Measurements from ENCODE around the gene LRPAP1.
"Not testable (repeated sequence)": the region's sequence is repeated elsewhere in the genome, so short reads cannot be mapped to it uniquely, and the experiment has no call there.

LRPAP1 gene

DNA sequence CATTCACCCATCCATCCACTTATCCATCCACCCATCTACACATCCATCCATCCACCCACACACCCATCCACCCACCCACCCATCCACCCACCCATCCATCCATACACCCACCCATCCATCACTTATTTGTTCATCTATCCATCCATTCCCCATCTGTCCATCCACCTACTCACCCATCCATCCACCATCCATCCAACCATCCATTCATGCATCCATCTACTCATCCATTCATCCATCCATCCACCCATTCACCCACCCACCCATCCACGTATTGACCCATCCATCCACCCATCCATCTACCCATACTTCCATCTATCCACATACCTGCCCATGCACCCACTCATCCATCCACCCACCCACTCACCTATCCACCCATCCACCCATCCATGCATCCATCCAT lies 28.2 kb upstream of the LRPAP1 start:
- not testable (repeated sequence) for DNase-seq (ENCODE audit: low read depth in 2 of 2)

GRCh38 chr4:3559381-3560290 lies 27.4 kb upstream of the LRPAP1 start:
- not testable (repeated sequence) for DNase-seq (ENCODE audit: low read depth in 2 of 2)

- not testable (repeated sequence) for DNase-seq (ENCODE audit: low read depth in 2 of 2)
Observed at GRCh38 chr4:3558514-3558836, 26.3 kb upstream of the LRPAP1 start.

- DNase-seq (ENCODE audit: low read depth in 2 of 2): not testable (repeated sequence)
Observed at GRCh38 chr4:3557676-3558513, 25.7 kb upstream of the LRPAP1 start.

DNA sequence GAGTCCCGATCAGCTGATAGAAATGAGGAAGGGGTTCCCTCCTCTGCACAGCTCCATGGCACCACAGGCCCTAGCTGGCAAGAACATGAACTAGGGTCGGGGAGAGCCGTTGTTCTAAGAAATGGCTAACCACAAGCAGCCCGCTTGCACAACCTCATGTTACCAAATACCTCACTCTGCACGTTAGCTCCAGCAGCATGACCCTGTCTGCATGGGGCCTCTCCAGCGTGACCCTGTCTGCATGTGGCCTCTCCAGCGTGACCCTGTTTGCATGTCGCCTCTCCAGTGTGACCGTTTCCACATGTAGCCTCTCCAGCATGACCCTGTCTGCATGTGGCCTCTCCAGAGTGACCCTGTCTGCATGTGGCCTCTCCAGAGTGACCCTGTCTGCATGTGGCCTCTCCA lies 24.9 kb upstream of the LRPAP1 start:
- DNase-seq (ENCODE audit: low read depth in 2 of 2): not testable (repeated sequence)

DNA sequence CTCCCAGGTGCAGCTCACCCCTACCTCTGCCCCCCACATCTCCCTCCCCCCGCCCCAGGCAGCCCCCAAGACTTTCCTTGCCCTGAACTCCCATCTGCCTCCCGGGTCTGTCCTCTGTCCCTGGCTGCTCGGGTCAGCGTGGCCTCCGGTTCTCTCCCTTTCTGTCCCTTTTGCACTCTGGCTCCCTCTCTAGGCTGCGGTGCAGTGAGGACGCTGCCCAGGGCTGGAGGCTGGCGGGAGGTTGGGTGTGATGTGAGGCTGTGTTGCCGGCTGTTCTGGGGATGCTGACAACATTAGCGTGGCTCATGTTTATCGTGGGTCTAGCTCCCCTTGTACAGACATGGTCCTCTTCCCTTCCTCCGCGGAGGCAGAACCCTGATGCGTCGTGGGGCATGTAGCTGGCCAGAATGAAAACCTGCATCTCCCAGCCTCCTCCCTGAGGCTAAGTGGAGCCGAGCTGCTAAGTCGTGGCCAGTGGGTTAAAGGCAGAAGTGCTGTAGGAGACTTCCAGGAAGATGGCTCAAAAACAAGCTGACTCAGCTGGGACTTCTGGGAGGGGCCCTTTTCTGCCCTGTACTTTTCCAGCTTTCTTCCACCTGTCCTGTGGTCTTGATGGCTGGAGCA lies 24.1 kb upstream of the LRPAP1 start:
- not testable (repeated sequence) for DNase-seq (ENCODE audit: low read depth in 2 of 2)

DNA sequence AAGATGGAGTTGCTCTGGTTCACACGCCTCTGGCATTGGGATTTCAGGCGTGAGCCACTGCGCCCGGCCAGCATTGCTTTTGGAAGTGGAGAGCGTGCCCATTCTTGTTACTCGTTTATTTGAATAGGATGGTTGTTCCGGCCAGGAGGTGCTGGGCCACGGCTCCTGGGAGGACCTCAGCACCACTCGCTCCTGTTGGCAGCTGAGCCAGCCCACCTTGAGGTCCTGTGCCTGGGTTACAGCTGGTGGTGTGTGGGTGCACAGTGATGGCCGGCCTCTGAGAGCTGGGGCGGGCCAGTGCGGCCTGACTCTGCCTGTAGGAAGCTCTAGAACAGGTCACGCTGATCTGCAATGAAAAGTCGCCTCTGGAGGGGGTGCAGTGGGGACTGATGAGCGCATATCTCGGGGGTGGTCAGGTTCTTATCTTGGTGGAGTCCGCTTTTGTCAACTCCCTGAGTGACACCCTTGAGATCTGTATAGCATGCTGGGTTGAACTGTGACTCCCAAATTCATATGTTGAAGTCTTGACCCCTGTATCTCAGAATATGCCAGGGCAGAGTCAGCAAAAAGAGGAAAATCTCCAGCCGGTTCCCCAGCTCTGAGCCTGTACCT lies 23.3 kb upstream of the LRPAP1 start:
- not testable (repeated sequence) for DNase-seq (ENCODE audit: low read depth in 2 of 2)

DNA sequence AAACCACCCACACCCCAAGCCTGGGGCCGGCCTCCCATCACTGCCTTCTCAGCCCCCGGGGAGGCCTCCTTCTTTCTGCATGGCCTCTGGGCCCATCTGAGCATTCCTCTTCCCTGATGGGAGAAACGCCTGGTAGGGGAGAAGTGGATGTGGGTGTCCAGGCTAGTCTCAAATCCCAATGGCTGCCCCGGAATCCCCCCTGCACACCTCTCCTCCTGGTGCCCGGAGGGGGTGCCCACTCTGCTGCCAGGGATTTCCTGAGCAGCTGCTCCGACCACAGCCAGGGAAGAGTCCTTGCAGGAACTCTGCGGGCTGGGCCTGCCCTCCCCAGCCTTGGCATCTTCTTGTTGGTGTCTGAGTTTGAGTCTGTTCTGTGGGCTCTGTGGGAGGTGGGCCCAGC lies 19.1 kb upstream of the LRPAP1 start:
- not testable (repeated sequence) for DNase-seq (ENCODE audit: low read depth in 2 of 2)

DNA sequence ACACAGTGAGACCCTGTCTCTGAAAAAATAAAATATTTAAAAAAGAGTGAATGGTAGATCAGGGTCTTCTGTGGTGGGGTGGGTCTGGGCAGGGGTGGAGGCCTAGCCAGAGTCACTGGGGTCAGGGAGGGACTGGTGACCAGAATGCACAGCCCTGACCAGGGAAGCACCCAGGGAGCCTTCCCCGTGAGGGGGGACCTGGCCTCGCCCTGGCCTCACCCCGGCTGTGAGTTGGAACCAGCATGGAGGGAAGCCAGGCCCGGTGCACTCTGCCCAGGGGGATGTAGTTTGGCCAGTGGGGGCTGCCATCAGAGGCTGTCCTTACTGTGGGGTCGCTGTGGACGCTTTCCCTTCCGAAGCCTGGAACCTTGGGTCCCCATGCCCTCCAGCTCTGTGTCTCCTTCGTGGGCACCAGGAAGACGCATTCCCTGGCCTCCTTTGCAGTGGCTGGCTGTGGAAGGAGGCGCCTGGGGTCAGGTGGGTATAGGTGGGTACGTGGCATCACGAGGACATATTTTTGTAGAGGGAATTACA lies 18.6 kb upstream of the LRPAP1 start:
- DNase-seq (ENCODE audit: low read depth in 2 of 2): not testable (repeated sequence)

DNA sequence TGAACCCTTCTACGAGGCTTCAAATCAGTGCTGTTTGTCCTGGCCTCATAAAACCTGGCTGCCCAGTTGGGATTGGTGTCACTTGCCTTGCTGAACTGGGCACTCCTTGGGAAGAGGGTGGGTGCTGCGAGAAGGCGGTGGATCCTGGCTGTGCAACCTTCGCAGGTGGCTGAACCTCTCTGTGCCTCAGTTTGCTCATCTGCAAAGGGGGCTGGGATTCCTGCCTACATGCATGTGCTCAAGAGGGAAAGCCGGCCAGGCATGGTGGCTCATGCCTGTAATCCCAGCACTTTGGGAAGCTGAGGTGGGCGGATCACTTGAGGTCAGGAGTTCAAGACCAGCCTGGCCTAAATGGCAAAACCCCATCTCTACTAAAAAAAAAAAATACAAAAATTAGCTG lies 17.8 kb upstream of the LRPAP1 start:
- DNase-seq (ENCODE audit: low read depth in 2 of 2): not testable (repeated sequence)

DNA sequence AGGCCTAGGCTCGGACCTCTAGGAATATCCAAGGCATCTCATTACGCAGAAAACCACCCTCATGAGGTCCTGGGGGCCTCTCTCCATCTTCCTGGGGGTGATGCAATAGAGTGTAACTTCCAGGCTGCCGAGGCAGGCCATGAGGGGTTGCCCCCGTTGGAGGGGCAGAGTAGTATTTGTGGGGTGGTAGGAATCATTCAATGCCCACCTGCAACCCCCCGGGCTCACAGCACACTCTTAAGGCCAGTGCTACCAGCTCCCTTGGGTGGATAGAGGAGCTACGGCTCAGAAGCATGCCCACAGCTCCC lies 17.4 kb upstream of the LRPAP1 start:
- not testable (repeated sequence) for DNase-seq (ENCODE audit: low read depth in 2 of 2)

DNA sequence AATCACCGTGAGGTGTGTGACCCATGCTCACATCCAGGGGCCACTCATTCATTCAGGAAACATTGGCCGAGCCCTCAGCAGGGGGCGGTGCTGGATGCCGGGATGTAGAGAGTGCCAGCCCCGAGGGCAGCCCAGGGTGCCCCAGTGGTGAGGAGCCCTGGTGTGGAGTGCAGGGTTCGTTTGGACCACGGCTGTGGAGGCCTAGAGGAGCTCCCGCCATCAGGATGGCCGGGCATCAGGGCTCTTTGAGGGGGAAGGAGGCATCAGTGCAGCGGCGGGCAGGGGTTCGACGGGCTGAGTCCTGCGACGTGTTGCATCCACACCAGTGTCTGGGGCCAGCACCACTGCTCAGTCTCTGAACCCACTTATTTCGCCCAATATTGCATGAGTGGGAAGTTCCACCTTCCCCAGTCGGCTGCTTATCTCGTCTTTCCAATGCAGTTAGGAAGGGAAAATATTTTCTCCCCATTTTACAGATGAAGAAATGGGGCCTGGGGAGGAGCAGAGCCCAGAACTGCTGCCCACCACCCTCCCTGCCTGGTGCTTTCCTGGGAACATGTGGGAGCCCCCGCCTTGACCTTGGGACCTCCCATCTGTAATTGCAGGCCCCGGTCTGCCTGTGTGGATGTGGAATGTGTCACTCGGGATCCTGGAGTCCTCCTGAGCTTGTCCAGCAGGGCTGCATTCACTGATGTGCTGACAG lies 16.9 kb upstream of the LRPAP1 start:
- not testable (repeated sequence) for DNase-seq (ENCODE audit: low read depth in 2 of 2)

GRCh38 chr4:3546721-3547120 lies 14.5 kb upstream of the LRPAP1 start:
- DNase-seq (ENCODE audit: low read depth in 2 of 2): not testable (repeated sequence)

DNA sequence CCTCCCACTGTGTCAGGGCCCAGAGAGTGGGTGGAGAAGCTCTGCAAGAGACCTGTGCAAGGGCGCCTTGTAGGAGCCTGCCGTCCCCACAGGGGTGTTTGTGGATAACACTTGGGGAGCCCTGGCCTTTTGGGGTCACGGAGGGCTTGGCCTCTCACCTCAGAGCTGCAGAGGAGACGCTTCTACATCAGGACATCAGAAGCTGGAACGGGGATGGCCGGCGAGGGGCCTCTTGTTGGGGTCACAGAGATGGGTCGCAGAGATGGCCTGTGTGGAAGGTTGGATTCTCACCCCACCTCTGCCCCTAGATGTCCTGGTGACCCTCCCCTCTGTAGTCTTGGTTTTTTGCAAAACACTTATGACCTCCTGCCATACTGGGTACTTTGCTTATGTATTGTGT lies 13.1 kb upstream of the LRPAP1 start:
- not testable (repeated sequence) for DNase-seq (ENCODE audit: low read depth in 2 of 2)

- DNase-seq (ENCODE audit: low read depth in 2 of 2): not testable (repeated sequence)
Observed at GRCh38 chr4:3544259-3545025, 12.2 kb upstream of the LRPAP1 start.

GRCh38 chr4:3543415-3543814 lies 11.2 kb upstream of the LRPAP1 start:
- not testable (repeated sequence) for DNase-seq (ENCODE audit: low read depth in 2 of 2)

GRCh38 chr4:3538906-3539305 lies 6.7 kb upstream of the LRPAP1 start:
- not testable (repeated sequence) for DNase-seq (ENCODE audit: low read depth in 2 of 2)

GRCh38 chr4:3535812-3536211 lies 3.6 kb upstream of the LRPAP1 start:
- not testable (repeated sequence) for DNase-seq (ENCODE audit: low read depth in 2 of 2)

DNA sequence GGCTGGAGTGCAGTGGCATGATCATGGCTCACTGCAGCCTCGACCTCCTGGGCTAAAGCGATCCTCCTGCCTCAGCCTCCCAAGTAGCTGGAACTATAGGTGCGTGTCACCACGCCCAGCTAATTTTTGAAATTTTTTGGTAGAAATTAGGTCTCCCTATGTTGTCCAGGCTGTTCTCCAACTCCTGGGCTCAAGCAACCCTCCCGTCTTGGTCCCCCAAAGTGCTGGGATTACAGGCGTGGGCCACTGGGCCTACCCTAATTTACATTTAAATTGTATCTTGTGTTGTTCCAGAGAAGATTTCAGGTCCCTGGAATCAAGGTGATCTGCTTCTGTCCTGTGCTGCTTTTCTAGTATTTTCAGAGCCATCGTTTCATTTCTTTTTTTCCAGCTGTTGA lies 1.2 kb upstream of the LRPAP1 start:
- no peak for DNase-seq (ENCODE audit: low read depth in 2 of 2)

GRCh38 chr4:3532751-3533422 lies 665 bp upstream of the LRPAP1 start:
- no peak for DNase-seq (ENCODE audit: low read depth in 2 of 2)
